ENCODE data around the gene TULP4.
"Not testable (repeated sequence)": the region's sequence is repeated elsewhere in the genome, so short reads cannot be mapped to it uniquely, and the experiment has no call there.

Gene TULP4

GRCh38 chr6:158327211-158327610 lies 14.9 kb downstream of the TULP4 start:
- no peak for DNase-seq (ENCODE audit: low spot score)

GRCh38 chr6:158328952-158329351 lies 16.7 kb downstream of the TULP4 start:
- DNase-seq (ENCODE audit: low spot score), result no peak

- DNase-seq (ENCODE audit: low spot score), result no peak
Measured at GRCh38 chr6:158329531-158329930, 17.3 kb downstream of the TULP4 start.

GRCh38 chr6:158330016-158330415 lies 17.8 kb downstream of the TULP4 start:
- DNase-seq (ENCODE audit: low spot score), result no peak

GRCh38 chr6:158332237-158332636 lies 20.0 kb downstream of the TULP4 start:
- no peak for DNase-seq (ENCODE audit: low spot score)

- no peak for DNase-seq (ENCODE audit: low spot score)
Measured at GRCh38 chr6:158333094-158333493, 20.8 kb downstream of the TULP4 start.

- no peak for DNase-seq (ENCODE audit: low spot score)
Measured at GRCh38 chr6:158334534-158334933, 22.3 kb downstream of the TULP4 start.

- DNase-seq (ENCODE audit: low spot score), result no peak
Measured at GRCh38 chr6:158337332-158337731, 25.1 kb downstream of the TULP4 start.

GRCh38 chr6:158338311-158339112 lies 26.2 kb downstream of the TULP4 start:
- no peak for DNase-seq (ENCODE audit: low spot score)

GRCh38 chr6:158339197-158339596 lies 26.9 kb downstream of the TULP4 start:
- DNase-seq (ENCODE audit: low spot score), result not testable (repeated sequence)

GRCh38 chr6:158340252-158340651 lies 28.0 kb downstream of the TULP4 start:
- no peak for DNase-seq (ENCODE audit: low spot score)

- no peak for DNase-seq (ENCODE audit: low spot score)
Measured at GRCh38 chr6:158344534-158344933, 32.3 kb downstream of the TULP4 start.

- DNase-seq (ENCODE audit: low spot score), result not testable (repeated sequence)
Measured at GRCh38 chr6:158345444-158345843, 33.2 kb downstream of the TULP4 start.

- DNase-seq (ENCODE audit: low spot score), result no peak
Measured at GRCh38 chr6:158347335-158347734, 35.1 kb downstream of the TULP4 start.

- not testable (repeated sequence) for DNase-seq (ENCODE audit: low spot score)
Measured at GRCh38 chr6:158348737-158349504, 36.7 kb downstream of the TULP4 start.

GRCh38 chr6:158349505-158350275 lies 37.4 kb downstream of the TULP4 start:
- DNase-seq (ENCODE audit: low spot score), result not testable (repeated sequence)

GRCh38 chr6:158350731-158351130 lies 38.5 kb downstream of the TULP4 start:
- not testable (repeated sequence) for DNase-seq (ENCODE audit: low spot score)

- no peak for DNase-seq (ENCODE audit: low spot score)
Measured at GRCh38 chr6:158353883-158354877, 41.9 kb downstream of the TULP4 start.

- no peak for DNase-seq (ENCODE audit: low spot score)
Measured at GRCh38 chr6:158356586-158357546, 44.6 kb downstream of the TULP4 start.
